ENCODE data around the gene NCK2. TPM values are rescaled to one million over a fixed set of nuclear protein-coding genes. Genes with fewer than 3 reads are reported as not detected.

Gene NCK2
- total RNA-seq, 4 donors from 2014 or later = 56.1 to 69.6 (median 58.7) TPM

DNA sequence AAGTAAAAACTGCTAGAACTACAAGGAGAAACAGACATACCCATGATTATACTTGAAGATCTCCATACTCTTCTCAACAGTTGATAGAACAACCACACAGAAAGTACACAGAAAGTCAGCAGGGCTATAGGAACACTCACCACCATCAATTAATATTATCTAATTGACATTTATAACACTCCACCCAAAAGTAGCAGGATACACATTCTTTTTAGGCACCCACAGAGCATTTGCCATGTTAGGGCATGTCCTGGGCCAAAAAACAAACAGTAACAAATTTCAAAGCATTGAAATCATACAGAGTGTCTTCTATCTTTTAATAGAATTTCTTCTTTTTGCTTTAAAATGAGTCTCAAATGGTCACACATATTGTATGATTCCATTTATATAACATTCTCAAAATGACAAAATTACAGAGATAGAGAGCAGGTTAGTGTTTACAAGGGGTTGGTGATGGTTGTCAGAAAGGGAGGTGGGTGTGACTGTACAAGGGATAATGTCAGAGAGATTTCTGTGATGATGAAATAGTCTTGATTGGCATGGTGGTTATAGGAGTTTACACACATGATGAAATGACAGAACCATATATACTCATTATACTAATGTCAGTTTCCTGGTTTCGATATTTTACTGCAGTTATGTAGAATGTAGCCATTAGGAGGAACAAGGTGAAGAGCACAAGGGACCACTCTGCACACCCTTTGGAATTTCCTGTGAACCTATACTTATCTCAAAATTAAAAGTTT is 82.8 kb downstream of the NCK2 start:
- intact Hi-C loops (cut with DNase I; ENCODE audit: low total_unique reads) = no loop called here
- TF ChIP-seq CTCF (IDR thresholded peaks at IDR 0.05) = no peak
- TF ChIP-seq POLR2A (IDR thresholded peaks at IDR 0.05) = no peak
- no peak for DNase-seq (ENCODE audit: low spot score in 2 of 2)
- H3K4me3 ChIP-seq (ENCODE audit: low read depth, poor library complexity, severe bottlenecking) = no peak overlapping the region
- 70% methylated on average over 1 of the region's 1 CpG for WGBS, 2 donors

GRCh38 chr2:105828558-105828957 is 83.8 kb downstream of the NCK2 start:
- intact Hi-C loops (cut with DNase I; ENCODE audit: low total_unique reads) = no loop called here
- TF ChIP-seq CTCF (IDR thresholded peaks at IDR 0.05) = no peak
- no peak for TF ChIP-seq POLR2A (IDR thresholded peaks at IDR 0.05)
- no peak overlapping the region for H3K4me3 ChIP-seq (ENCODE audit: low read depth, poor library complexity, severe bottlenecking)
- no peak for DNase-seq (ENCODE audit: low spot score in 2 of 2)

DNA sequence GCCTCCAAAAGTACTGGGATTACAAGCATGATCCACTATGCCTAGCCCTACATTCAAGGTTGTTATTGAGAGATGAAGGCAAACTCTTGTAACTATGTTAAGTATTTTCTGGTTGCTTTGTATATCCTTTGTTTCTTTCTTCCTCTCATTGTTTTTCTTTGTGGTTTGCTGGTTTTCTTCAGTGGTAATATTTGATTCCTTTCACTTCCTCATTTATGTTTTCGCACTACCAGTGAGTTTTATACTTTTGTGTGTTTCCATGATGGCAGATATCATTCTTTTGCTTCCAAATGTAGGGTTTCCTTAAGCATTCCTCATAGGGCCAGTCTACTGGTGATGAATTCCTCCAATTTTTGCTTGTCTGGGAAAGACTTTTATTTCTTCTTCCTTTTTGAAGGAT is 90.2 kb downstream of the NCK2 start:
- TF ChIP-seq CTCF (IDR thresholded peaks at IDR 0.05) (no peak), POLR2A (IDR thresholded peaks at IDR 0.05) (no peak)
- 84 to 86% methylated on average over 1 of the region's 1 CpG for WGBS, 2 donors
- intact Hi-C loops (cut with DNase I; ENCODE audit: low total_unique reads) = no loop called here
- H3K4me3 ChIP-seq (ENCODE audit: low read depth, poor library complexity, severe bottlenecking) = no peak overlapping the region
- DNase-seq (ENCODE audit: low spot score in 2 of 2) = no peak

DNA sequence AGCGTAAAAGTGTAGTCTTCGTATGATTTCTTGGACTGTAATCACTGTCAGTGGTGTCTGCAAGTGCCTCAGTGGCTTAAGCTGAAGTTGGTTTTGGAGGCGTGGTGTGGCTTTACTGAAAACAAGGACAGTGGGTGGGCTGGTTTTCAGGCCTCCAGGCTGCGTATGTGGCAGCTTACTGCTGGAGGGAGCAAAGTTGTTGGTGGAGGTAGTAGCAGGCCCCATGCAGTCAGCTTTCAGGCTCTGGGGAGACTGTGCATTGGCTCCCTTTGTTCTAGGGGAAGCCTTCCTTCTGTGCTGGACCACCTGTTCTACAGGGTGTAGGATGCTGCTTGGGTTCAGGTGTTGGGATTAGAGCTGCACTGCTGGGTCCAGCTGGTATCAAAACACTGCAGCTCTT is 91.6 kb downstream of the NCK2 start:
- no peak overlapping the region for H3K4me3 ChIP-seq (ENCODE audit: low read depth, poor library complexity, severe bottlenecking)
- DNase-seq (ENCODE audit: low spot score in 2 of 2) = no peak
- TF ChIP-seq POLR2A (IDR thresholded peaks at IDR 0.05) (no peak), CTCF (IDR thresholded peaks at IDR 0.05) (no peak)
- WGBS, 2 donors = 96 to 98% methylated on average over 4 of the region's 4 CpGs
- intact Hi-C loops (cut with DNase I; ENCODE audit: low total_unique reads) = no loop called here

DNA sequence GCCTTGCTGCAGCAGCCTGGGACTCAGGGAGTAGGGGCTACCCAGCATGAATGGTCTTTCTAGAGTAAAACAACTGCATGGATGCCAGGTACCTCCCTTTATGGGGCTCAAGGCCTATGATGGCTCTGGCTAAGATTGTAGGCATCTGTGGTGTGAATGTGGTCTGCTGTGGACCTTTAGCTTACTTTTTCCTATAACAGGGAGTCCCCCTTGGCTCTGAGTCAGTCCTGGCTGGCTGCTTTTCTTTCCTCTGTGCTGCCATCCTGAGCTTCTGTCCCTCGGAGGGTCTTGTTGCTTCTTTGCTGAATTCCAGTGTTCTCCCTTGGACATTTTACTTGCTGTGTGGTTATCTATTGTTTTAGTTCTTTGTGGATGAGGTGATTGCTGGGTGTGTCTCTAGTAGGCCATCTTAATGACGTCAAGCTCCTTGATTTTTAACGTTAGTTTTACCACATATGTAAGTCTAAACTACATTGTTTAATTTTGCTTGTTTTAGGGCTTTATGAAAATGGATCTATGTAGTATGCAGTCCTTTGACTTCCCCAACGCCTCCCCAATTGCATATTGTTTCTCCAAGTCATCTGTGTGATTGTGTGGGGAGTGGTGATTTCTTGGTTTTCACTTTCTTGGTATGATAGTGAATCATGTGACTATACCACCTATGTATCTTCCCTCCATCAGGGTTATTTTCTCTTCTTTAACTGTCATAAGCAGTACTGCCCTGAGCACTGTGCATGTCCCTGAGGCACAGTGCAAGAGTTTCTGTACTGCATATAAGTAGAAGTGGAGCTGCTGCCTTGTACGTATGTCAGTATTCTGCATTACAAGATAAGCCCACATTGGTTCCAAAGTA is 92.4 kb downstream of the NCK2 start:
- intact Hi-C loops (cut with DNase I; ENCODE audit: low total_unique reads) = no loop called here
- no peak for TF ChIP-seq CTCF (IDR thresholded peaks at IDR 0.05)
- TF ChIP-seq POLR2A (IDR thresholded peaks at IDR 0.05) = no peak

More for the DNA sequence above, 92.4 kb downstream of the NCK2 start:
- no peak for DNase-seq (ENCODE audit: low spot score in 2 of 2)
- H3K4me3 ChIP-seq (ENCODE audit: low read depth, poor library complexity, severe bottlenecking) = no peak overlapping the region
- 90 to 93% methylated on average over 5 of the region's 5 CpGs for WGBS, 2 donors
